Panc1 (cell line): Measurements from ENCODE around the gene ADAMTS4. TPM values are rescaled to one million over a fixed set of nuclear protein-coding genes. Genes with fewer than 3 reads are reported as not detected.

Experiments
- ATAC-seq: fragments of 200-7000 bp; cut with Tn5 transposase; 2 replicates; pipeline ENCODE4 v1.9.1; 2020; ENCODE audit warnings: mild to moderate bottlenecking, moderate library complexity
- BruUV-seq: library from RNA; stranded (reverse); fragments of 400-500 nt; replicated peaks from 2 replicates; lab custom pipeline; 2021; lab: Mats Ljungman, UMichigan
- CTCF ChIA-PET: fragments of 300-600 bp; sonication (Branson Sonifier 250); formaldehyde crosslinking; loops from one replicate; lab custom pipeline; 2022; ENCODE audit warnings: antibody characterized with exemption; lab: Charles Lee
- POLR2A ChIA-PET: fragments of 300-600 bp; sonication (Branson Sonifier 250); formaldehyde crosslinking; loops from one replicate; lab custom pipeline; 2022; ENCODE audit warnings: antibody characterized with exemption; lab: Charles Lee
- DNase-seq: peaks from one replicate; pipeline ENCODE4 v3.0.0-alpha.2; 2010; ENCODE audit warnings: low read depth, low spot score
- H3K27ac ChIP-seq: 2 replicates; pipeline ENCODE4 v1.5.1; 2011; ENCODE audit warnings: mild to moderate bottlenecking, low read length, inconsistent platforms
- H3K27me3 ChIP-seq: fragments of 200-500 bp; sonication (Bioruptor generic); 2 replicates; pipeline ENCODE4 v1.6.0; 2014; ENCODE audit warnings: low read length, inconsistent platforms; ENCODE audit not compliant: control insufficient read depth, insufficient read depth
- H3K36me3 ChIP-seq: fragments of 200-500 bp; sonication (Bioruptor generic); 2 replicates; pipeline ENCODE4 v1.5.1; 2014; ENCODE audit warnings: inconsistent platforms, mild to moderate bottlenecking, low read length, moderate library complexity; ENCODE audit not compliant: control insufficient read depth, insufficient read depth
- H3K4me1 ChIP-seq: 2 replicates; pipeline ENCODE4 v1.5.1; 2011; ENCODE audit warnings: inconsistent platforms, mild to moderate bottlenecking, low read length, moderate library complexity; ENCODE audit not compliant: control insufficient read depth, insufficient read depth
- H3K4me3 ChIP-seq, 2 experiments: 2 replicates each; pipeline ENCODE4 v1.5.1; 2011 to 2012; ENCODE audit warnings: low read depth in 2 of 2, low read length in 2 of 2, mild to moderate bottlenecking in 2 of 2, inconsistent platforms in 1 of 2, moderate library complexity in 1 of 2
- H3K9me3 ChIP-seq: fragments of 200-500 bp; sonication (Bioruptor generic); 2 replicates; pipeline ENCODE4 v1.5.1; 2014; ENCODE audit warnings: low read depth, mild to moderate bottlenecking, inconsistent platforms, low read length, moderate library complexity; ENCODE audit not compliant: control insufficient read depth, insufficient read depth
- CTCF ChIP-seq: fragments of 450-650 bp; IDR thresholded peaks from 2 replicates; pipeline ENCODE4 v1.5.1; 2017; ENCODE audit warnings: mild to moderate bottlenecking
- POLR2AphosphoS5 ChIP-seq: IDR thresholded peaks from 2 replicates; pipeline ENCODE4 v1.6.1; 2012; ENCODE audit warnings: mild to moderate bottlenecking, low read depth, low read length, moderate library complexity
- SIN3A ChIP-seq: IDR thresholded peaks from 2 replicates; pipeline ENCODE4 v1.6.1; 2012; ENCODE audit warnings: low read depth, mild to moderate bottlenecking, low read length, moderate library complexity, borderline replicate concordance; ENCODE audit not compliant: insufficient read depth
- TCF7L2 ChIP-seq: IDR thresholded peaks from 2 replicates; pipeline ENCODE4 v1.6.1; 2011; ENCODE audit warnings: mild to moderate bottlenecking, low read depth, low read length, inconsistent platforms
- in situ Hi-C: cut with HindIII; loops from 2 replicates; pipeline ENCODE4 v1.10.0; 2016; ENCODE audit warnings: low sequenced_read_pairs, low pct_unique_long_range_greater_than_20kb
- intact Hi-C: fragments of 100-400 bp; cut with micrococcal nuclease; formaldehyde crosslinking; loops from one replicate; pipeline ENCODE4 v1.10.0; 2022; ENCODE audit not compliant: unreplicated experiment
- total RNA-seq: library from RNA; stranded (reverse); gene quantifications from one replicate; pipeline ENCODE4 v1.2.1, GENCODE V29; 2021; ENCODE audit not compliant: unreplicated experiment
- TF ChIP-seq, protein P1 (sequence below), 2 experiments: IDR thresholded peaks; 2 replicates each; pipeline ENCODE4 v1.6.1; 2011 to 2012; ENCODE audit warnings: low read depth in 2 of 2, control low read depth in 1 of 2, low read length in 1 of 2, mild to moderate bottlenecking in 1 of 2, moderate library complexity in 1 of 2; ENCODE audit not compliant: insufficient read depth in 1 of 2

Gene ADAMTS4
- total RNA-seq, 1 experiment from 2014 or later, result 0.26 TPM

GRCh38 chr1:161238039-161238473 lies 39.2 kb upstream of the ADAMTS4 start, which contains the start of gene NR1I3:
NR1I3 (minus strand) TSS chr1:161238203; CDS start chr1:161236565, 1,638 bp downstream.
- Histone ChIP-seq H3K4me1 (no peaks in the 10 kb centered on the region), H3K9me3 (no peaks in the 10 kb centered on the region), H3K27ac (no peak within 1 kb of the TSS), H3K27me3 (no peaks in the 10 kb centered on the region), H3K36me3 (no peaks in the 10 kb centered on the region), H3K4me3 (no peak within 1 kb of the TSS)
- intact Hi-C loops (no loop called here), in situ Hi-C loops (no loop called here)
- TF ChIP-seq SIN3A (no peak), TCF7L2 (no peak), CTCF (no peak), POLR2AphosphoS5 (no peak)
- TF ChIP-seq, protein P1, sequence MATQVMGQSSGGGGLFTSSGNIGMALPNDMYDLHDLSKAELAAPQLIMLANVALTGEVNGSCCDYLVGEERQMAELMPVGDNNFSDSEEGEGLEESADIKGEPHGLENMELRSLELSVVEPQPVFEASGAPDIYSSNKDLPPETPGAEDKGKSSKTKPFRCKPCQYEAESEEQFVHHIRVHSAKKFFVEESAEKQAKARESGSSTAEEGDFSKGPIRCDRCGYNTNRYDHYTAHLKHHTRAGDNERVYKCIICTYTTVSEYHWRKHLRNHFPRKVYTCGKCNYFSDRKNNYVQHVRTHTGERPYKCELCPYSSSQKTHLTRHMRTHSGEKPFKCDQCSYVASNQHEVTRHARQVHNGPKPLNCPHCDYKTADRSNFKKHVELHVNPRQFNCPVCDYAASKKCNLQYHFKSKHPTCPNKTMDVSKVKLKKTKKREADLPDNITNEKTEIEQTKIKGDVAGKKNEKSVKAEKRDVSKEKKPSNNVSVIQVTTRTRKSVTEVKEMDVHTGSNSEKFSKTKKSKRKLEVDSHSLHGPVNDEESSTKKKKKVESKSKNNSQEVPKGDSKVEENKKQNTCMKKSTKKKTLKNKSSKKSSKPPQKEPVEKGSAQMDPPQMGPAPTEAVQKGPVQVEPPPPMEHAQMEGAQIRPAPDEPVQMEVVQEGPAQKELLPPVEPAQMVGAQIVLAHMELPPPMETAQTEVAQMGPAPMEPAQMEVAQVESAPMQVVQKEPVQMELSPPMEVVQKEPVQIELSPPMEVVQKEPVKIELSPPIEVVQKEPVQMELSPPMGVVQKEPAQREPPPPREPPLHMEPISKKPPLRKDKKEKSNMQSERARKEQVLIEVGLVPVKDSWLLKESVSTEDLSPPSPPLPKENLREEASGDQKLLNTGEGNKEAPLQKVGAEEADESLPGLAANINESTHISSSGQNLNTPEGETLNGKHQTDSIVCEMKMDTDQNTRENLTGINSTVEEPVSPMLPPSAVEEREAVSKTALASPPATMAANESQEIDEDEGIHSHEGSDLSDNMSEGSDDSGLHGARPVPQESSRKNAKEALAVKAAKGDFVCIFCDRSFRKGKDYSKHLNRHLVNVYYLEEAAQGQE (IDR thresholded peaks at IDR 0.05; ENCODE audit: insufficient read depth in 1 of 2, low read depth in 2 of 2, low read length in 1 of 2), result no peak
- ChIA-PET CTCF (interaction anchor here (0.7 to 1.0 kb wide), 2 partner anchors 11 to 38 kb away, joined by 5 to 6 read pairs; no protein-coding TSS in a partner anchor), POLR2A (interaction anchor here (0.6 kb wide), 1 partner anchor 115 kb away, joined by 3 read pairs; no protein-coding TSS in a partner anchor)
- DNase-seq (no peak), ATAC-seq (peak; percentile 35; the same call in 1 of the 2 replicates)
- no TSS peak for BruUV-seq

DNA sequence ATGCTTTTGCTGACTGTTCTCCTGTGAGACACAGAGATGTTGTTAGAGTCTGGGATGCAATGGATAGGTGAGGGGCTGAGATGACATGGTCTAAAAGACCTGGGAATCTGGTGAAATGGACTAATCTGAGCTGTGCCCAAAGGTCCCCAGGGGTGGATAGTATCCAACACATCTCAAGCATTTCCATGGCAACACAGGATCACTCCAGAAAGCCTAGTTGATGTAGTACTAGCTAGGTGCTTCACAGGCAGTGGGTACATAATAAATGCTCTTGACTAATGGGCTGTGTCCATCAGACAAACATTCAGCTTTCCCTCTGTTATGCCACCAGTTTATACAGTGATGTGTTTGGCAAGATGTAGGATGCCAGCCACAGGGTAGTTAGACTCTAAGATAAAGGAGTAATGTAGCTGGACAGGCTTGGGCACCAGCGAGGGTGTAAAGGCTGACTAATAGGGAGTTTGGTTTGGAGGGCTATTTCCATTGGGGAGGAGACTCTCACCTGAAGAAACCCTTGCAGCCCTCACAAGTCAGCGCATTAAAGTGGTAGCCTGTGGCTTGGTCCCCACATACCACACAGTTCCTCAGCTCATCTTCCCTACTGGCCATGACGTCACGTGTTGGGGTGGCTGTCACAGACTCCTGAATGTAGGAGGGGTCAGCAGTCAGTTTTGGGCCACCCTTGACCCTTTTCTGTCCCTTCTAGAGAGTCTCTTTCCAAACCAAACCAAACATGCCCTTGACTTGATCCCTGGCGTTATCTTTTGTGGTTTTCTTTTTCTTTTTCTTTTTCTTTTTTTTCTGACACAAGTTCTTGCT lies 37.3 kb upstream of the ADAMTS4 start:
- CTCF ChIA-PET, result no interaction called here
- Histone ChIP-seq H3K27ac (no peak overlapping the region), H3K36me3 (no peaks in the 10 kb centered on the region), H3K4me3 (no peak overlapping the region), H3K27me3 (no peaks in the 10 kb centered on the region), H3K4me1 (no peaks in the 10 kb centered on the region), H3K9me3 (no peaks in the 10 kb centered on the region)
- POLR2A ChIA-PET, result interaction anchor here (0.7 kb wide), 1 partner anchor 57 kb away, joined by 3 read pairs; no protein-coding TSS in a partner anchor
- BruUV-seq, result no TSS peak
- intact Hi-C loops (no loop called here), in situ Hi-C loops (no loop called here)
- ATAC-seq (no peak), DNase-seq (no peak)
- TF ChIP-seq SIN3A (no peak), CTCF (no peak), TCF7L2 (no peak)
- TF ChIP-seq, protein P1 (IDR thresholded peaks at IDR 0.05; ENCODE audit: insufficient read depth in 1 of 2, low read depth in 2 of 2, low read length in 1 of 2), result no peak
